ENCODE measurements around the gene MYL4.
A peak's percentile ranks its signal among the peaks of the same experiment; 100 is the strongest.
"Not testable (repeated sequence)": the region's sequence is repeated elsewhere in the genome, so short reads cannot be mapped to it uniquely, and the experiment has no call there.

The MYL4 gene

GRCh38 chr17:47222047-47222446 is 12.9 kb downstream of the MYL4 start:
- DNase-seq, result peak in 1 of 2 experiments; percentile 14

- DNase-seq, result no peak
Measured at GRCh38 chr17:47223007-47223406, 13.9 kb downstream of the MYL4 start.

- no peak for DNase-seq
Measured at GRCh38 chr17:47223460-47223859, 14.3 kb downstream of the MYL4 start.

GRCh38 chr17:47224077-47224476 is 14.9 kb downstream of the MYL4 start:
- not testable (repeated sequence) for DNase-seq

- no peak for DNase-seq
Measured at GRCh38 chr17:47224966-47225365, 15.8 kb downstream of the MYL4 start.

- DNase-seq, result no peak
Measured at GRCh38 chr17:47225436-47225858, 16.3 kb downstream of the MYL4 start.

- no peak for DNase-seq
Measured at GRCh38 chr17:47225911-47226688, 17.0 kb downstream of the MYL4 start.

- DNase-seq, result no peak
Measured at GRCh38 chr17:47227862-47228261, 18.7 kb downstream of the MYL4 start.

GRCh38 chr17:47229535-47230443 is 20.6 kb downstream of the MYL4 start:
- DNase-seq, result peak; percentile 75 to 92

- no peak for DNase-seq
Measured at GRCh38 chr17:47230864-47231263, 21.7 kb downstream of the MYL4 start.

GRCh38 chr17:47231334-47231733 is 22.2 kb downstream of the MYL4 start:
- DNase-seq, result no peak

- DNase-seq, result no peak
Measured at GRCh38 chr17:47231866-47232265, 22.7 kb downstream of the MYL4 start.

GRCh38 chr17:47232465-47232864 is 23.3 kb downstream of the MYL4 start:
- no peak for DNase-seq

GRCh38 chr17:47235506-47235905 is 26.4 kb downstream of the MYL4 start:
- no peak for DNase-seq

GRCh38 chr17:47235923-47236322 is 26.8 kb downstream of the MYL4 start:
- no peak for DNase-seq

GRCh38 chr17:47237841-47238240 is 28.7 kb downstream of the MYL4 start:
- no peak for DNase-seq

GRCh38 chr17:47238321-47239010 is 29.3 kb downstream of the MYL4 start:
- DNase-seq, result no peak

- no peak for DNase-seq
Measured at GRCh38 chr17:47239619-47239966, 30.4 kb downstream of the MYL4 start.

- DNase-seq, result no peak
Measured at GRCh38 chr17:47239967-47240651, 31.0 kb downstream of the MYL4 start.

- DNase-seq, result no peak
Measured at GRCh38 chr17:47240806-47241205, 31.7 kb downstream of the MYL4 start.

- no peak for DNase-seq
Measured at GRCh38 chr17:47242648-47243047, 33.5 kb downstream of the MYL4 start.

- no peak for DNase-seq
Measured at GRCh38 chr17:47243737-47244598, 34.8 kb downstream of the MYL4 start.
